Measurements from ENCODE around the gene NEXN.

The NEXN gene

GRCh38 chr1:77940921-77941570 lies 52.6 kb downstream of the NEXN start:
- no peak overlapping the region for H3K4me3 ChIP-seq (ENCODE audit: low read depth, low read length)
- no peak overlapping the region for H3K27ac ChIP-seq (ENCODE audit: low read depth, low read length)
- H3K4me1 ChIP-seq (ENCODE audit: control insufficient read depth, insufficient read depth, low read length, unreplicated experiment): peaks cover 5% of the 10 kb centered on the region
- H3K79me2 ChIP-seq (ENCODE audit: control insufficient read depth, insufficient read depth, low read length, unreplicated experiment): no peaks in the 10 kb centered on the region
- no peak overlapping the region for H2AFZ ChIP-seq (ENCODE audit: low read length, unreplicated experiment)
- H3K36me3 ChIP-seq (ENCODE audit: insufficient read depth, low read length): peaks cover 23% of the 10 kb centered on the region
- H3K27me3 ChIP-seq (ENCODE audit: insufficient read depth, low read length): no peaks in the 10 kb centered on the region

GRCh38 chr1:77942400-77943140 lies 54.1 kb downstream of the NEXN start:
- Histone ChIP-seq H2AFZ (ENCODE audit: low read length, unreplicated experiment) (no peak overlapping the region), H3K27ac (ENCODE audit: low read depth, low read length) (no peak overlapping the region), H3K4me1 (ENCODE audit: control insufficient read depth, insufficient read depth, low read length, unreplicated experiment) (peaks cover 5% of the 10 kb centered on the region), H3K27me3 (ENCODE audit: insufficient read depth, low read length) (no peaks in the 10 kb centered on the region), H3K79me2 (ENCODE audit: control insufficient read depth, insufficient read depth, low read length, unreplicated experiment) (no peaks in the 10 kb centered on the region), H3K4me3 (ENCODE audit: low read depth, low read length) (no peak overlapping the region), H3K36me3 (ENCODE audit: insufficient read depth, low read length) (peaks cover 33% of the 10 kb centered on the region)

GRCh38 chr1:77945345-77945744 lies 56.9 kb downstream of the NEXN start:
- Histone ChIP-seq H2AFZ (ENCODE audit: low read length, unreplicated experiment) (no peak overlapping the region), H3K36me3 (ENCODE audit: insufficient read depth, low read length) (peaks cover 44% of the 10 kb centered on the region), H3K27ac (ENCODE audit: low read depth, low read length) (no peak overlapping the region), H3K4me1 (ENCODE audit: control insufficient read depth, insufficient read depth, low read length, unreplicated experiment) (peaks cover 19% of the 10 kb centered on the region), H3K79me2 (ENCODE audit: control insufficient read depth, insufficient read depth, low read length, unreplicated experiment) (peaks cover 6% of the 10 kb centered on the region), H3K4me3 (ENCODE audit: low read depth, low read length) (no peak overlapping the region), H3K27me3 (ENCODE audit: insufficient read depth, low read length) (no peaks in the 10 kb centered on the region)

GRCh38 chr1:77948841-77949424 lies 60.5 kb downstream of the NEXN start:
- no peak overlapping the region for H2AFZ ChIP-seq (ENCODE audit: low read length, unreplicated experiment)
- peaks cover 25% of the 10 kb centered on the region for H3K79me2 ChIP-seq (ENCODE audit: control insufficient read depth, insufficient read depth, low read length, unreplicated experiment)
- H3K4me1 ChIP-seq (ENCODE audit: control insufficient read depth, insufficient read depth, low read length, unreplicated experiment): peaks cover 14% of the 10 kb centered on the region
- no peaks in the 10 kb centered on the region for H3K27me3 ChIP-seq (ENCODE audit: insufficient read depth, low read length)
- H3K27ac ChIP-seq (ENCODE audit: low read depth, low read length): no peak overlapping the region
- no peak overlapping the region for H3K4me3 ChIP-seq (ENCODE audit: low read depth, low read length)
- peaks cover 58% of the 10 kb centered on the region for H3K36me3 ChIP-seq (ENCODE audit: insufficient read depth, low read length)

- Histone ChIP-seq H2AFZ (ENCODE audit: low read length, unreplicated experiment) (no peak overlapping the region), H3K36me3 (ENCODE audit: insufficient read depth, low read length) (peaks cover 66% of the 10 kb centered on the region), H3K4me3 (ENCODE audit: low read depth, low read length) (no peak overlapping the region), H3K4me1 (ENCODE audit: control insufficient read depth, insufficient read depth, low read length, unreplicated experiment) (peaks cover 32% of the 10 kb centered on the region), H3K27me3 (ENCODE audit: insufficient read depth, low read length) (no peaks in the 10 kb centered on the region), H3K27ac (ENCODE audit: low read depth, low read length) (no peak overlapping the region), H3K79me2 (ENCODE audit: control insufficient read depth, insufficient read depth, low read length, unreplicated experiment) (peaks cover 37% of the 10 kb centered on the region)
These were observed 62.4 kb downstream of the NEXN start for GRCh38 chr1:77950873-77951272.

- no peak overlapping the region for H3K4me3 ChIP-seq (ENCODE audit: low read depth, low read length)
- H3K4me1 ChIP-seq (ENCODE audit: control insufficient read depth, insufficient read depth, low read length, unreplicated experiment): peaks cover 32% of the 10 kb centered on the region
- peaks cover 66% of the 10 kb centered on the region for H3K36me3 ChIP-seq (ENCODE audit: insufficient read depth, low read length)
- H3K27ac ChIP-seq (ENCODE audit: low read depth, low read length): no peak overlapping the region
- H3K79me2 ChIP-seq (ENCODE audit: control insufficient read depth, insufficient read depth, low read length, unreplicated experiment): peaks cover 37% of the 10 kb centered on the region
- H2AFZ ChIP-seq (ENCODE audit: low read length, unreplicated experiment): no peak overlapping the region
- no peaks in the 10 kb centered on the region for H3K27me3 ChIP-seq (ENCODE audit: insufficient read depth, low read length)
These were observed 62.9 kb downstream of the NEXN start for GRCh38 chr1:77951328-77951727.

- H3K36me3 ChIP-seq (ENCODE audit: insufficient read depth, low read length): peaks cover 62% of the 10 kb centered on the region
- no peak overlapping the region for H3K27ac ChIP-seq (ENCODE audit: low read depth, low read length)
- H3K79me2 ChIP-seq (ENCODE audit: control insufficient read depth, insufficient read depth, low read length, unreplicated experiment): peaks cover 47% of the 10 kb centered on the region
- H2AFZ ChIP-seq (ENCODE audit: low read length, unreplicated experiment): no peak overlapping the region
- H3K27me3 ChIP-seq (ENCODE audit: insufficient read depth, low read length): no peaks in the 10 kb centered on the region
- no peak overlapping the region for H3K4me3 ChIP-seq (ENCODE audit: low read depth, low read length)
- peaks cover 25% of the 10 kb centered on the region for H3K4me1 ChIP-seq (ENCODE audit: control insufficient read depth, insufficient read depth, low read length, unreplicated experiment)
These were observed 65.5 kb downstream of the NEXN start for GRCh38 chr1:77953907-77954306.

- Histone ChIP-seq H3K27ac (ENCODE audit: low read depth, low read length) (no peak overlapping the region), H2AFZ (ENCODE audit: low read length, unreplicated experiment) (no peak overlapping the region), H3K79me2 (ENCODE audit: control insufficient read depth, insufficient read depth, low read length, unreplicated experiment) (peaks cover 50% of the 10 kb centered on the region), H3K4me3 (ENCODE audit: low read depth, low read length) (no peak overlapping the region), H3K36me3 (ENCODE audit: insufficient read depth, low read length) (peaks cover 66% of the 10 kb centered on the region), H3K27me3 (ENCODE audit: insufficient read depth, low read length) (no peaks in the 10 kb centered on the region), H3K4me1 (ENCODE audit: control insufficient read depth, insufficient read depth, low read length, unreplicated experiment) (peaks cover 22% of the 10 kb centered on the region)
These were observed 66.1 kb downstream of the NEXN start for GRCh38 chr1:77954521-77954920.

GRCh38 chr1:77955709-77956108 lies 67.3 kb downstream of the NEXN start:
- H3K79me2 ChIP-seq (ENCODE audit: control insufficient read depth, insufficient read depth, low read length, unreplicated experiment): peaks cover 50% of the 10 kb centered on the region
- no peak overlapping the region for H3K4me3 ChIP-seq (ENCODE audit: low read depth, low read length)
- no peaks in the 10 kb centered on the region for H3K27me3 ChIP-seq (ENCODE audit: insufficient read depth, low read length)
- H2AFZ ChIP-seq (ENCODE audit: low read length, unreplicated experiment): no peak overlapping the region
- peaks cover 17% of the 10 kb centered on the region for H3K4me1 ChIP-seq (ENCODE audit: control insufficient read depth, insufficient read depth, low read length, unreplicated experiment)
- peaks cover 72% of the 10 kb centered on the region for H3K36me3 ChIP-seq (ENCODE audit: insufficient read depth, low read length)
- no peak overlapping the region for H3K27ac ChIP-seq (ENCODE audit: low read depth, low read length)

GRCh38 chr1:77956464-77956863 lies 68.0 kb downstream of the NEXN start:
- peaks cover 50% of the 10 kb centered on the region for H3K79me2 ChIP-seq (ENCODE audit: control insufficient read depth, insufficient read depth, low read length, unreplicated experiment)
- H3K4me3 ChIP-seq (ENCODE audit: low read depth, low read length): no peak overlapping the region
- peaks cover 72% of the 10 kb centered on the region for H3K36me3 ChIP-seq (ENCODE audit: insufficient read depth, low read length)
- no peak overlapping the region for H3K27ac ChIP-seq (ENCODE audit: low read depth, low read length)
- H2AFZ ChIP-seq (ENCODE audit: low read length, unreplicated experiment): no peak overlapping the region
- H3K27me3 ChIP-seq (ENCODE audit: insufficient read depth, low read length): no peaks in the 10 kb centered on the region
- peaks cover 17% of the 10 kb centered on the region for H3K4me1 ChIP-seq (ENCODE audit: control insufficient read depth, insufficient read depth, low read length, unreplicated experiment)

GRCh38 chr1:77958391-77958790 lies 70.0 kb downstream of the NEXN start:
- Histone ChIP-seq H3K4me3 (ENCODE audit: low read depth, low read length) (no peak overlapping the region), H3K79me2 (ENCODE audit: control insufficient read depth, insufficient read depth, low read length, unreplicated experiment) (peaks cover 61% of the 10 kb centered on the region), H3K36me3 (ENCODE audit: insufficient read depth, low read length) (peaks cover 81% of the 10 kb centered on the region), H2AFZ (ENCODE audit: low read length, unreplicated experiment) (no peak overlapping the region), H3K27ac (ENCODE audit: low read depth, low read length) (no peak overlapping the region), H3K27me3 (ENCODE audit: insufficient read depth, low read length) (no peaks in the 10 kb centered on the region), H3K4me1 (ENCODE audit: control insufficient read depth, insufficient read depth, low read length, unreplicated experiment) (peaks cover 17% of the 10 kb centered on the region)
